GM12864 (cell line): Measurements from ENCODE around the gene ENGASE.

Experiments
- DNase-seq: peaks from one replicate; pipeline ENCODE4 v3.0.0-alpha.2; 2011; ENCODE audit warnings: low read depth
- H3K4me3 ChIP-seq: 2 replicates; pipeline ENCODE4 v1.5.1; 2011; ENCODE audit warnings: mild to moderate bottlenecking, low read depth, low read length, control low read depth
- CTCF ChIP-seq: IDR thresholded peaks from 2 replicates; pipeline ENCODE4 v1.5.1; 2011; ENCODE audit warnings: low read depth, mild to moderate bottlenecking, moderate library complexity, low read length, control low read depth, inconsistent platforms; ENCODE audit errors: missing control alignments

Gene ENGASE

GRCh38 chr17:79115487-79115886, 40.9 kb downstream of the ENGASE start:
- no peak for DNase-seq
- H3K4me3 ChIP-seq, result no peak overlapping the region
- no peak for TF ChIP-seq CTCF

GRCh38 chr17:79116575-79117368, 42.1 kb downstream of the ENGASE start:
- no peak for DNase-seq
- TF ChIP-seq CTCF, result no peak
- no peak overlapping the region for H3K4me3 ChIP-seq

- H3K4me3 ChIP-seq, result no peak overlapping the region
- TF ChIP-seq CTCF, result no peak
- no peak for DNase-seq
Observed at GRCh38 chr17:79117905-79118487, 43.4 kb downstream of the ENGASE start.

- H3K4me3 ChIP-seq, result no peak overlapping the region
- no peak for DNase-seq
- no peak for TF ChIP-seq CTCF
Observed at GRCh38 chr17:79118924-79119323, 44.3 kb downstream of the ENGASE start.

- no peak for TF ChIP-seq CTCF
- no peak overlapping the region for H3K4me3 ChIP-seq
- no peak for DNase-seq
Observed at GRCh38 chr17:79120259-79120658, 45.6 kb downstream of the ENGASE start.

GRCh38 chr17:79123988-79124387, 49.4 kb downstream of the ENGASE start:
- no peak for DNase-seq
- no peak for TF ChIP-seq CTCF
- H3K4me3 ChIP-seq, result no peak overlapping the region
